ENCODE results near the gene EBPL. TPM values are rescaled to one million over a fixed set of nuclear protein-coding genes. Genes with fewer than 3 reads are reported as not detected.

EBPL gene
- total RNA-seq, 1 donor from 2014 or later, result 82.9 TPM

DNA sequence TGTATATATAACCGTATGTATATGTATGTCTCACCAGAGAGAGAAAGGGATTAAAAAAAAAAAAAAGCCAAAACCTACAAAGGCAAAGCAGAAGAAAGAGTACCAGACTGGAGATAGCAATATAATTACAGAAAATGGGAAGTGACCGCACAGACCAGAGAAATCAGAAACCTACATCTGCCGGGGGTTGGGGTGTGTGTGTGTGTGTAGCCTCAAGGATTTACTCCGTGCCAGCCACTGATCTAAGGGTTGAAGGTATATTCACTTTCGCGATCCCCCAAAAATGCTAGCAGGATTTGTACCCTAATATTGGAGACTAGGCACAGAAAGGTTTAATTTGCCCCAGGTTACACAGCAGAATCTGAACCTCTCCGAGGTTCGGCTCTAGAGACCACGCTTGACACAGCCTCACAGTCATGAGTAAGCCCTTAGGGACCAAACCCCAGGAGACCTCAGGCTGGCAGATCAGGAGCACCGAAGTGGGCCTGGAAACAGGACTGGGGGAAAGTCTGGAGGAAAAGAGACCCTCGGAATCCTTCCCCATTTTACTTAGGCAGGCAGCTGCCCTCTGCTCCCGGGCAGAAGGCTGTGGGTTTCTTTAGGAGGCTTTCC, 48.1 kb downstream of the EBPL start:
- no peak overlapping the region for H2AFZ ChIP-seq (replicated peaks)
- no peaks in the 10 kb centered on the region for H3K36me3 Mint-ChIP-seq
- no peaks in the 10 kb centered on the region for H3K9me3 ChIP-seq (ENCODE audit: low read depth)
- no peak overlapping the region for H3K9ac ChIP-seq
- no peaks in the 10 kb centered on the region for H3K9me3 Mint-ChIP-seq
- H3K4me1 ChIP-seq, result no peaks in the 10 kb centered on the region
- H3K36me3 ChIP-seq, result no peaks in the 10 kb centered on the region
- H3K27ac Mint-ChIP-seq, result no peak overlapping the region
- H3K4me3 Mint-ChIP-seq, result no peak overlapping the region
- H4K20me1 ChIP-seq (ENCODE audit: low read depth), result no peaks in the 10 kb centered on the region
- no peak overlapping the region for H3K4me3 ChIP-seq
- H3K27me3 Mint-ChIP-seq (ENCODE audit: insufficient read depth, low read depth), result no peaks in the 10 kb centered on the region
- H3K4me1 Mint-ChIP-seq, result no peaks in the 10 kb centered on the region
- no peak for TF ChIP-seq EZH2phosphoT487 (IDR thresholded peaks at IDR 0.05)
- TF ChIP-seq, protein P1, sequence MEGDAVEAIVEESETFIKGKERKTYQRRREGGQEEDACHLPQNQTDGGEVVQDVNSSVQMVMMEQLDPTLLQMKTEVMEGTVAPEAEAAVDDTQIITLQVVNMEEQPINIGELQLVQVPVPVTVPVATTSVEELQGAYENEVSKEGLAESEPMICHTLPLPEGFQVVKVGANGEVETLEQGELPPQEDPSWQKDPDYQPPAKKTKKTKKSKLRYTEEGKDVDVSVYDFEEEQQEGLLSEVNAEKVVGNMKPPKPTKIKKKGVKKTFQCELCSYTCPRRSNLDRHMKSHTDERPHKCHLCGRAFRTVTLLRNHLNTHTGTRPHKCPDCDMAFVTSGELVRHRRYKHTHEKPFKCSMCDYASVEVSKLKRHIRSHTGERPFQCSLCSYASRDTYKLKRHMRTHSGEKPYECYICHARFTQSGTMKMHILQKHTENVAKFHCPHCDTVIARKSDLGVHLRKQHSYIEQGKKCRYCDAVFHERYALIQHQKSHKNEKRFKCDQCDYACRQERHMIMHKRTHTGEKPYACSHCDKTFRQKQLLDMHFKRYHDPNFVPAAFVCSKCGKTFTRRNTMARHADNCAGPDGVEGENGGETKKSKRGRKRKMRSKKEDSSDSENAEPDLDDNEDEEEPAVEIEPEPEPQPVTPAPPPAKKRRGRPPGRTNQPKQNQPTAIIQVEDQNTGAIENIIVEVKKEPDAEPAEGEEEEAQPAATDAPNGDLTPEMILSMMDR (IDR thresholded peaks at IDR 0.05), result no peak
- TF ChIP-seq EZH2 (IDR thresholded peaks at IDR 0.05), result no peak
- H3K4me2 ChIP-seq, result no peak overlapping the region
- no peaks in the 10 kb centered on the region for H3K79me2 ChIP-seq (ENCODE audit: low read depth)
- no peak for DNase-seq (ENCODE audit: low spot score)
- no peaks in the 10 kb centered on the region for H3K27me3 ChIP-seq
- H3K27ac ChIP-seq, result no peak overlapping the region
- H3F3A ChIP-seq (ENCODE audit: low read depth), result peaks cover 5% of the 10 kb centered on the region

DNA sequence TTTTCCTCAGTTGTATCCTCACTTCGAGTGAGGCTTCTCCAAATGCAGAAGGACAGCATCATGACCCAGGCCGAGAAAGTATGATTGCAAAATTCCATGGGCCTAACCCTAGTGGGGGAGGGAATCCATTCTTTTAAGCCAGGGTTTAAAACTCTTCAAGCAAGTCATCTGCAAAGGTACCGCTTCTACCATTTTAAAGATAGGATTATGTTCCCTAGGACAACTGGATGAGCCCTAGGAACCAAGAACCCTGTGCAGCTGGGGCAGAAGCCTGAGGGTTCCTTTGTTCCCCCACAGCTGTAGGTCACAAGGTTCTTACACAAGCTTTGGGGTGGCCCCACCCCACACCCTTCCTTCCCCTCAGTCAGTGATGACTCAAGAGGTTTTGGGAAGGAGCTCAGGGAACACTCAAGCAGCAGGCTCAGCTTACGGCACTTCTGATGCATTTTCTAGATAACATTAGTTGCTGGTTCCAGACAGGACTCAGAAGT, 49.4 kb downstream of the EBPL start:
- H3K27ac Mint-ChIP-seq, result no peak overlapping the region
- no peaks in the 10 kb centered on the region for H3K79me2 ChIP-seq (ENCODE audit: low read depth)
- no peaks in the 10 kb centered on the region for H3K27me3 Mint-ChIP-seq (ENCODE audit: insufficient read depth, low read depth)
- no peaks in the 10 kb centered on the region for H3K4me1 ChIP-seq
- no peak overlapping the region for H3K4me3 ChIP-seq
- H3K27me3 ChIP-seq, result no peaks in the 10 kb centered on the region
- H3K4me2 ChIP-seq, result no peak overlapping the region
- no peaks in the 10 kb centered on the region for H3K36me3 ChIP-seq
- no peak for DNase-seq (ENCODE audit: low spot score)
- no peaks in the 10 kb centered on the region for H3K9me3 Mint-ChIP-seq
- no peak overlapping the region for H3K4me3 Mint-ChIP-seq
- H3K9ac ChIP-seq, result no peak overlapping the region
- H3K9me3 ChIP-seq (ENCODE audit: low read depth), result no peaks in the 10 kb centered on the region
- TF ChIP-seq, protein P1 (IDR thresholded peaks at IDR 0.05), result no peak
- TF ChIP-seq EZH2 (IDR thresholded peaks at IDR 0.05), result no peak
- H3F3A ChIP-seq (ENCODE audit: low read depth), result peaks cover 5% of the 10 kb centered on the region
- H2AFZ ChIP-seq (replicated peaks), result no peak overlapping the region
- H3K27ac ChIP-seq, result no peak overlapping the region
- no peaks in the 10 kb centered on the region for H3K36me3 Mint-ChIP-seq
- H3K4me1 Mint-ChIP-seq, result no peaks in the 10 kb centered on the region
- H4K20me1 ChIP-seq (ENCODE audit: low read depth), result no peaks in the 10 kb centered on the region

DNA sequence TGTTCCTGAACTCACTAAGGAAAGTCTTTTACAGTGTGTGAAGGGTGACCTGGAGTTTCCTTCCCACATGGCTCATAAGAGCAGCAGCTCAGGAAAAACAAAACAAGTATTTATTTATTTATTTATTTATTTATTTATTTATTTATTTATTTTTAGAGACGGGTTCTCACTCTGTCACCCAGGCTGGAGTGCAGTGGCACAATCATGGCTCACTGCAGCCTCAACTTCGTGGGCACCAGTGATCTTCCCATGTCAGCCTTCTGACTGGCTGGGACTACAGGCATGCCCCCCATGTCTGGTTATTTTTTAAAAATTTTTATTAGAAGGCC, 52.6 kb downstream of the EBPL start:
- no peak overlapping the region for H3K4me3 ChIP-seq
- DNase-seq (ENCODE audit: low spot score), result no peak
- no peak overlapping the region for H3K9ac ChIP-seq
- H3K27ac Mint-ChIP-seq, result no peak overlapping the region
- H3K4me1 Mint-ChIP-seq, result peaks cover 9% of the 10 kb centered on the region
- no peak overlapping the region for H3K27ac ChIP-seq
- H3F3A ChIP-seq (ENCODE audit: low read depth), result peaks cover 5% of the 10 kb centered on the region
- no peak overlapping the region for H3K4me2 ChIP-seq
- no peaks in the 10 kb centered on the region for H3K27me3 ChIP-seq
- no peak overlapping the region for H3K4me3 Mint-ChIP-seq
- peaks cover 11% of the 10 kb centered on the region for H3K4me1 ChIP-seq
- H3K9me3 Mint-ChIP-seq, result no peaks in the 10 kb centered on the region
- TF ChIP-seq EZH2 (IDR thresholded peaks at IDR 0.05), result no peak
- no peak for TF ChIP-seq EZH2phosphoT487 (IDR thresholded peaks at IDR 0.05)
- TF ChIP-seq, protein P1 (IDR thresholded peaks at IDR 0.05), result no peak
- no peak overlapping the region for H2AFZ ChIP-seq (replicated peaks)
- H4K20me1 ChIP-seq (ENCODE audit: low read depth), result no peaks in the 10 kb centered on the region
- H3K36me3 Mint-ChIP-seq, result no peaks in the 10 kb centered on the region
- no peaks in the 10 kb centered on the region for H3K36me3 ChIP-seq
- no peaks in the 10 kb centered on the region for H3K9me3 ChIP-seq (ENCODE audit: low read depth)
- H3K79me2 ChIP-seq (ENCODE audit: low read depth), result no peaks in the 10 kb centered on the region
- no peaks in the 10 kb centered on the region for H3K27me3 Mint-ChIP-seq (ENCODE audit: insufficient read depth, low read depth)

Data from neural progenitor cell (in vitro differentiated cells).